GM12878 (cell line): Measurements from ENCODE around the gene GGCX. TPM values are rescaled to one million over a fixed set of nuclear protein-coding genes. Genes with fewer than 3 reads are reported as not detected.

ENCODE experiments used
- ATAC-seq: fragments of 200-7000 bp; cut with Tn5 transposase; 3 replicates; pipeline ENCODE4 v1.9.1; 2020; ENCODE audit warnings: mild to moderate bottlenecking, moderate library complexity
- BruUV-seq: library from RNA; stranded (reverse); fragments of 400-500 nt; replicated peaks from 2 replicates; lab custom pipeline; 2021; lab: Mats Ljungman, UMichigan
- CTCF ChIA-PET: fragments of 300-600 bp; sonication (Branson Sonifier 250); formaldehyde crosslinking; extraction: SDS; loops from one replicate; lab custom pipeline; 2021; ENCODE audit warnings: inconsistent platforms; lab: Yijun Ruan, JAX
- POLR2A ChIA-PET: fragments of 350-600 bp; formaldehyde crosslinking; extraction: SDS; loops from one replicate; lab custom pipeline; 2021; ENCODE audit warnings: inconsistent platforms; lab: Charles Lee
- RAD21 ChIA-PET: fragments of 300-600 bp; sonication (Branson Sonifier 250); formaldehyde crosslinking; loops from one replicate; lab custom pipeline; 2023; ENCODE audit warnings: antibody characterized with exemption; ENCODE audit not compliant: unreplicated experiment; lab: Charles Lee
- SMC1A ChIA-PET: fragments of 300-600 bp; sonication (Branson Sonifier 250); formaldehyde crosslinking; loops from one replicate; lab custom pipeline; 2023; ENCODE audit not compliant: unreplicated experiment, uncharacterized antibody; lab: Charles Lee
- DNase-seq: peaks from one replicate; pipeline ENCODE4 v3.0.0-alpha.2; 2011; ENCODE audit warnings: low read depth, low spot score
- FAIRE-seq: peaks from 3 replicates; lab custom pipeline; 2011; peaks lifted over from hg19 to GRCh38; lab: Jason Lieb, UNC
- H2AFZ ChIP-seq: 2 replicates; pipeline ENCODE4 v1.6.0; 2011; ENCODE audit warnings: low read depth, low read length, control low read depth; ENCODE audit not compliant: control insufficient read depth
- H3K27ac ChIP-seq: 2 replicates; pipeline ENCODE4 v1.5.1; 2011; ENCODE audit warnings: control low read depth; ENCODE audit not compliant: control insufficient read depth, insufficient read depth
- H3K27me3 ChIP-seq, 2 experiments: replicated peaks in 1 of 2; 2 replicates each; pipeline versions ENCODE4 v1.6.0 to v1.6.1; 2011; ENCODE audit warnings: low read length in 1 of 2; ENCODE audit not compliant: control insufficient read depth in 2 of 2, insufficient read depth in 2 of 2
- H3K36me3 ChIP-seq, 2 experiments: 2 replicates each; pipeline ENCODE4 v1.5.1; 2011; ENCODE audit warnings: low read length in 1 of 2; ENCODE audit not compliant: control insufficient read depth in 2 of 2, insufficient read depth in 2 of 2
- H3K4me1 ChIP-seq: 2 replicates; pipeline ENCODE4 v1.6.1; 2011; ENCODE audit warnings: mild to moderate bottlenecking, low read length, moderate library complexity, mixed read lengths; ENCODE audit not compliant: control insufficient read depth, insufficient read depth
- H3K4me2 ChIP-seq: 2 replicates; pipeline ENCODE4 v1.6.0; 2011; ENCODE audit warnings: control low read depth; ENCODE audit not compliant: control insufficient read depth, insufficient read depth
- H3K4me3 ChIP-seq: fragments of 200-600 bp; sonication (generic); 2 replicates; pipeline ENCODE4 v1.5.1; 2016
- H3K79me2 ChIP-seq: 2 replicates; pipeline ENCODE4 v1.6.0; 2011; ENCODE audit warnings: low read length; ENCODE audit not compliant: control insufficient read depth, insufficient read depth
- H3K9ac ChIP-seq: 2 replicates; pipeline ENCODE4 v1.8.0; 2011; ENCODE audit warnings: low read length, control low read depth, mixed read lengths; ENCODE audit not compliant: control insufficient read depth, insufficient read depth
- H3K9me3 ChIP-seq: replicated peaks from 3 replicates; pipeline ENCODE4 v1.5.1; 2011; ENCODE audit warnings: mild to moderate bottlenecking, low read length; ENCODE audit not compliant: control insufficient read depth, insufficient read depth
- H4K20me1 ChIP-seq: 2 replicates; pipeline ENCODE4 v1.6.0; 2011; ENCODE audit not compliant: control insufficient read depth, insufficient read depth
- EZH2 ChIP-seq: IDR thresholded peaks from 2 replicates; pipeline ENCODE4 v1.6.1; 2012; ENCODE audit warnings: low read depth, mild to moderate bottlenecking, control low read depth, inconsistent platforms, low read length, borderline replicate concordance; ENCODE audit not compliant: control insufficient read depth
- FOXM1 ChIP-seq: IDR thresholded peaks from 2 replicates; pipeline ENCODE4 v1.6.1; 2012; ENCODE audit warnings: low read depth, mild to moderate bottlenecking, inconsistent platforms, low read length, moderate library complexity
- IKZF1 ChIP-seq: fragments of 450-650 bp; conservative IDR thresholded peaks from 2 replicates; pipeline ENCODE4 v1.6.1; 2017; ENCODE audit warnings: antibody characterized with exemption, mild to moderate bottlenecking
- KDM1A ChIP-seq: fragments of 200-600 bp; sonication (generic); IDR thresholded peaks from 2 replicates; pipeline ENCODE4 v1.6.1; 2016; ENCODE audit warnings: borderline replicate concordance
- LARP7 ChIP-seq: fragments of 450-650 bp; IDR thresholded peaks from 2 replicates; pipeline ENCODE4 v1.6.1; 2017; ENCODE audit warnings: mild to moderate bottlenecking
- NR2C2 ChIP-seq: IDR thresholded peaks from 2 replicates; pipeline ENCODE4 v1.6.1; 2011; ENCODE audit warnings: borderline replicate concordance, low read depth; ENCODE audit not compliant: control insufficient read depth, insufficient read length
- POU2F2 ChIP-seq: IDR thresholded peaks from 3 replicates; pipeline ENCODE4 v1.6.1; 2011; ENCODE audit warnings: low read depth, mild to moderate bottlenecking, low read length, borderline replicate concordance
- PRDM15 ChIP-seq: fragments of 450-650 bp; formaldehyde crosslinking; IDR thresholded peaks from 2 replicates; pipeline ENCODE4 v1.4.0; 2020; ENCODE audit warnings: mild to moderate bottlenecking, moderate library complexity
- SMAD1 ChIP-seq: fragments of 450-650 bp; IDR thresholded peaks from 2 replicates; pipeline ENCODE4 v1.6.1; 2018; ENCODE audit warnings: mild to moderate bottlenecking, low read depth; ENCODE audit not compliant: partially characterized antibody
- TAF1 ChIP-seq: IDR thresholded peaks from 2 replicates; pipeline ENCODE4 v1.6.1; 2011; ENCODE audit warnings: mild to moderate bottlenecking, low read depth, low read length, borderline replicate concordance
- ZNF207 ChIP-seq: fragments of 450-650 bp; IDR thresholded peaks from 2 replicates; pipeline ENCODE4 v1.6.1; 2014; ENCODE audit warnings: antibody characterized with exemption, mild to moderate bottlenecking, borderline replicate concordance
- ZNF24 ChIP-seq: fragments of 450-650 bp; IDR thresholded peaks from 2 replicates; pipeline ENCODE4 v1.6.1; 2017; ENCODE audit warnings: antibody characterized with exemption, mild to moderate bottlenecking
- whole genome bisulfite sequencing: methylation state at CpG from one replicate; pipeline ENCODE4 v1.1.6; 2016; ENCODE audit warnings: low lambda C conversion rate; ENCODE audit not compliant: insufficient replicate concordance, insufficient coverage; ENCODE audit errors: missing lambda C conversion rate; 5-methylcytosine and 5-hydroxymethylcytosine counted together
- in situ Hi-C: fragments of 300-500 bp; cut with MboI; formaldehyde crosslinking; loops from 9 replicates; pipeline ENCODE4 v1.14.3; 2018; ENCODE audit warnings: mixed read lengths
- intact Hi-C: fragments of 100-400 bp; cut with micrococcal nuclease; formaldehyde crosslinking; loops from one replicate; pipeline ENCODE4 v1.14.2; 2022; ENCODE audit not compliant: unreplicated experiment
- polyA plus RNA-seq, 11 experiments: library from polyadenylated mRNA; depleted of rRNA in 4 of 11; unstranded in 6 of 11; stranded (reverse) in 5 of 11; fragments of >200 nt; fragmentation: Nextera tagmentation in 4 of 11; fragmentation: Illumina TruSeq in 1 of 11; extraction: Ambion mirVana in 4 of 11; extraction: Trizol in 1 of 11; gene quantifications; 1 replicate in 1 of 11; 2 replicates in 10 of 11; pipeline versions ENCODE4 v1.2.1 to v1.2.3, GENCODE V29; 2011 to 2016; ENCODE audit warnings: inconsistent platforms in 2 of 11, missing spikeins in 2 of 11, low read depth in 1 of 11
- total RNA-seq, 4 experiments: library from RNA; depleted of rRNA in 3 of 4; stranded (reverse); fragments of >200 nt in 3 of 4; fragmentation: Illumina TruSeq in 1 of 4; extraction: Trizol in 1 of 4; gene quantifications; 2 replicates each; pipeline versions ENCODE4 v1.2.1 to v1.2.3, GENCODE V29; 2013 to 2021

GGCX gene
- total and polyA plus RNA-seq, 10 of the 15 experiments (the other 5 are each of a cell fraction or from before 2014, with no cell fraction given): 18.1 to 52.7 (median 25.0) TPM

GRCh38 chr2:85557130-85557529 lies 4.2 kb downstream of the GGCX start:
- in situ Hi-C loops: loop anchor here (5.0 kb wide), 1 partner anchor 135 kb away; no protein-coding TSS in a partner anchor
- intact Hi-C loops: no loop called here
- Histone ChIP-seq H3K27me3 (no peaks in the 10 kb centered on the region), H4K20me1 (no peaks in the 10 kb centered on the region), H3K9ac (no peak overlapping the region), H3K9me3 (no peaks in the 10 kb centered on the region), H2AFZ (no peak overlapping the region), H3K36me3 (peaks cover 8 to 12% of the 10 kb centered on the region in 2 experiments), H3K27ac (no peak overlapping the region), H3K4me3 (no peak overlapping the region), H3K4me1 (no peaks in the 10 kb centered on the region), H3K79me2 (peaks cover 18% of the 10 kb centered on the region), H3K4me2 (no peak overlapping the region)
- no peak for FAIRE-seq
- ChIA-PET CTCF (interaction anchor here (1.1 to 10.4 kb wide), 7 partner anchors 8 to 632 kb away, joined by 3 to 336 read pairs (median 6); partner anchors contain the start of genes MAT2A and SH2D6), POLR2A (interaction anchor here (1.0 to 1.8 kb wide), 3 partner anchors 8 to 166 kb away, joined by 3 to 6 read pairs (median 3); no protein-coding TSS in a partner anchor), SMC1A (interaction anchor here (1.1 to 2.9 kb wide), 5 partner anchors 15 to 155 kb away, joined by 3 to 22 read pairs (median 6); partner anchors contain the start of genes MAT2A and VAMP8), RAD21 (interaction anchor here (1.0 to 1.8 kb wide), 5 partner anchors 17 to 138 kb away, joined by 3 to 16 read pairs (median 4); partner anchors contain the start of genes MAT2A and SH2D6)
- 85% methylated on average over 5 of the region's 5 CpGs for WGBS
- ATAC-seq: no peak
- TF ChIP-seq ZNF24: no peak
- no peak for TF ChIP-seq EZH2
- BruUV-seq: no TSS peak
- DNase-seq: no peak

GRCh38 chr2:85554980-85555612 lies 6.2 kb downstream of the GGCX start:
- CTCF ChIA-PET: interaction anchor here (0.6 to 10.4 kb wide), 5 partner anchors 13 to 300 kb away, joined by 3 to 336 read pairs (median 3); partner anchors contain the start of genes MAT2A and SH2D6
- no peak overlapping the region for H3K4me3 ChIP-seq
- RAD21 ChIA-PET: interaction anchor here (7.7 kb wide), 1 partner anchor 135 kb away, joined by 179 read pairs; the partner anchor contains the start of gene SH2D6
- no peak for FAIRE-seq
- POLR2A ChIA-PET: interaction anchor here (1.5 to 1.6 kb wide), 2 partner anchors 16 to 136 kb away, joined by 5 to 7 read pairs; partner anchors contain the start of gene MAT2A
- in situ Hi-C loops: loop anchor here (5.0 kb wide), 1 partner anchor 133 kb away; no protein-coding TSS in a partner anchor
- no peak overlapping the region for H3K4me2 ChIP-seq
- no peak overlapping the region for H2AFZ ChIP-seq
- intact Hi-C loops: loop anchor here (5.0 kb wide), 2 partner anchors 228 to 253 kb away; partner anchors contain the start of gene TGOLN2
- no peak overlapping the region for H3K27ac ChIP-seq
- H3K36me3 ChIP-seq: peaks cover 8 to 23% of the 10 kb centered on the region in 2 experiments
- no peak for ATAC-seq
- no peaks in the 10 kb centered on the region for H3K27me3 ChIP-seq
- no peaks in the 10 kb centered on the region for H3K4me1 ChIP-seq
- WGBS: 98% methylated on average over 3 of the region's 3 CpGs
- no peak for DNase-seq
- SMC1A ChIA-PET: interaction anchor here (0.9 to 2.9 kb wide), 5 partner anchors 13 to 166 kb away, joined by 3 to 22 read pairs (median 4); partner anchors contain the start of gene C2orf68
- H3K79me2 ChIP-seq: peaks cover 7% of the 10 kb centered on the region; the same call in 1 of the 2 replicates
- no peak overlapping the region for H3K9ac ChIP-seq
- H3K9me3 ChIP-seq: no peaks in the 10 kb centered on the region
- H4K20me1 ChIP-seq: no peaks in the 10 kb centered on the region
- BruUV-seq: no TSS peak
- no peak for TF ChIP-seq TAF1
- TF ChIP-seq KDM1A: no peak
- no peak for TF ChIP-seq LARP7
- TF ChIP-seq NR2C2: no peak
- TF ChIP-seq FOXM1: no peak
- TF ChIP-seq POU2F2: no peak
- no peak for TF ChIP-seq IKZF1
- TF ChIP-seq SMAD1: no peak
- no peak for TF ChIP-seq ZNF207
- TF ChIP-seq PRDM15 (CRISPR knock-in tag): no peak
